GM21390 (cell line): ENCODE results near the gene DNAAF5.
"Not testable (repeated sequence)": the region's sequence is repeated elsewhere in the genome, so short reads cannot be mapped to it uniquely, and the experiment has no call there.

ENCODE experiments used
- ATAC-seq: cut with Tn5 transposase; IDR thresholded peaks from one replicate; pipeline ENCODE4 v1.9.1; 2021; ENCODE audit not compliant: unreplicated experiment

Gene DNAAF5

GRCh38 chr7:802500-803242 is 76.2 kb downstream of the DNAAF5 start:
- no peak for ATAC-seq

GRCh38 chr7:803243-803635 is 76.7 kb downstream of the DNAAF5 start:
- no peak for ATAC-seq

GRCh38 chr7:803796-804195 is 77.3 kb downstream of the DNAAF5 start:
- ATAC-seq: not testable (repeated sequence)

- no peak for ATAC-seq
These were observed 78.8 kb downstream of the DNAAF5 start for GRCh38 chr7:805261-805660.

GRCh38 chr7:815284-816216 is 89.1 kb downstream of the DNAAF5 start:
- ATAC-seq: no peak

GRCh38 chr7:816300-816750 is 89.8 kb downstream of the DNAAF5 start:
- ATAC-seq: peak; percentile 79

GRCh38 chr7:816751-817671 is 90.5 kb downstream of the DNAAF5 start:
- ATAC-seq: peak; percentile 14

GRCh38 chr7:818031-818699 is 91.7 kb downstream of the DNAAF5 start:
- no peak for ATAC-seq

GRCh38 chr7:820341-820740 is 93.8 kb downstream of the DNAAF5 start:
- ATAC-seq: no peak

- no peak for ATAC-seq
These were observed 95.2 kb downstream of the DNAAF5 start for GRCh38 chr7:821688-822087.

GRCh38 chr7:822692-823276 is 96.3 kb downstream of the DNAAF5 start:
- no peak for ATAC-seq

- ATAC-seq: no peak
These were observed 97.2 kb downstream of the DNAAF5 start for GRCh38 chr7:823649-824048.

- ATAC-seq: no peak
These were observed 97.6 kb downstream of the DNAAF5 start for GRCh38 chr7:824081-824480.

GRCh38 chr7:824664-825063 is 98.2 kb downstream of the DNAAF5 start:
- no peak for ATAC-seq

GRCh38 chr7:825386-825785 is 98.9 kb downstream of the DNAAF5 start:
- no peak for ATAC-seq

- no peak for ATAC-seq
These were observed 99.9 kb downstream of the DNAAF5 start for GRCh38 chr7:826230-826917.

GRCh38 chr7:828793-829561 is 102.5 kb downstream of the DNAAF5 start:
- no peak for ATAC-seq

- ATAC-seq: no peak
These were observed 103.6 kb downstream of the DNAAF5 start for GRCh38 chr7:830069-830468.
